Measurements from ENCODE around the gene IGSF3.

The IGSF3 gene

DNA sequence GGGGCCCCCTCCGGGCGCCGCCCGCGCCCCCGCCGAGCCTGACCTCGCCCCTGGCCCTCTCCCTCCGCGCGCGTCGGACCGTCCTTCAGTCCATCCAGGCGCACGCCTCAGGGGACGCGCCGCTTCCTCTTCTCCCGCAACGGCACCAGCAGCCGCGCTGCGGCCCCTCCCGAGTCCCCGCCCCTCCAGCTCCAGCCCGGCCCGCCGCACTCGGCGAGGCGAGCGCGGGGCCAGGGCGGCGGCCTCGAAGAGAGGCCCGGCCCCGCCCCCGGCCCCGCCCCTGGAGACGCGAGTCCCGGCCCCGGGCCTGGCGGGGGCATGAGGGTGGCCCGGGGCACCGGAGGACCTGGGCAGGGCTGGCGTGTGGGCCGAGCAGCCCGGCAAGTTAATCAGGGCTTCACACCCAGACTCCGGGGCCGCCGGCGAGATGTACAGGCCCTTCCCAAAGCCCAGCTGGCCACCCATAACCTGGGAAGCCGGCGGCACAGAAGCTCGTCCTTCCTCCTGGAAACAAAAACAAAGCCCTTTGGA is at the start of gene IGSF3:
IGSF3 (minus strand) TSS at position 159 of the 531 bp plus-strand sequence. CDS start 1,407 bp downstream, outside the sequence.
- Histone ChIP-seq H3K9ac (ENCODE audit: insufficient read length, low read depth) (peak within 1 kb of the TSS; percentile 78), H3K36me3 (ENCODE audit: insufficient read depth, insufficient read length, low read length) (peaks cover 26% of the 10 kb centered on the region), H3K27me3 (ENCODE audit: insufficient read depth, insufficient read length) (peaks cover 6% of the 10 kb centered on the region), H3K4me1 (ENCODE audit: insufficient read depth, insufficient read length) (peaks cover 9% of the 10 kb centered on the region), H3K9me3 (ENCODE audit: insufficient read depth, low read length) (no peaks in the 10 kb centered on the region), H3K4me3 (ENCODE audit: insufficient read length, low read depth) (peak within 1 kb of the TSS; percentile 58)
- peak; percentile 74 for DNase-seq (ENCODE audit: low read depth, low spot score)
- TF ChIP-seq SUZ12 (IDR thresholded peaks at IDR 0.05; ENCODE audit: extremely low read depth, insufficient read depth, insufficient read length) (no peak), ZNF274 (IDR thresholded peaks at IDR 0.05; ENCODE audit: low read depth, low read length) (no peak), YY1 (IDR thresholded peaks at IDR 0.05; ENCODE audit: insufficient read depth, insufficient read length) (no peak)

DNA sequence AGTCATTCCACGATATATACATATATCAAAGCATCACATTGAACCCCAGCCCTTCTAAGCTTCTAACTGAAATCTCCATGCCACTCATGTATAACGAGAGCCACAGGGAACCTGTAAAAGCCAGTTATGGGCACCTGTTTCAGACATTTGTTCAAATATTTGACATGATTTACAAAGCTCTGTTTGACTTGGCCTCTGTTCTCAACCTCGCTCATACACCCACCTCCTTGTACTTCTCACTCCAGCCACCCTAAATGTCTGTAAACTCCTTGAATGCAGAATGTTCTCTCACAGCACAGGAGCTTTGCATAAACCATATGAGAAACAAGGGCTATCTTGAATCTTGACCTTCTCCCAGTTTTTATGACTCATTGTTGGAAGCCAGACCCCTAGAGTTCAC is 49.8 kb upstream of the IGSF3 start:
- Histone ChIP-seq H3K9me3 (ENCODE audit: insufficient read depth, low read length) (peaks cover 19% of the 10 kb centered on the region), H3K9ac (ENCODE audit: insufficient read length, low read depth) (no peak overlapping the region), H3K4me1 (ENCODE audit: insufficient read depth, insufficient read length) (peaks cover 3% of the 10 kb centered on the region), H3K27me3 (ENCODE audit: insufficient read depth, insufficient read length) (no peaks in the 10 kb centered on the region), H3K36me3 (ENCODE audit: insufficient read depth, insufficient read length, low read length) (no peaks in the 10 kb centered on the region), H3K4me3 (ENCODE audit: insufficient read length, low read depth) (no peak overlapping the region)
- no peak for DNase-seq (ENCODE audit: low read depth, low spot score)
- TF ChIP-seq ZNF274 (IDR thresholded peaks at IDR 0.05; ENCODE audit: low read depth, low read length), result no peak
- no peak for TF ChIP-seq YY1 (IDR thresholded peaks at IDR 0.05; ENCODE audit: insufficient read depth, insufficient read length)
- no peak for TF ChIP-seq SUZ12 (IDR thresholded peaks at IDR 0.05; ENCODE audit: extremely low read depth, insufficient read depth, insufficient read length)

DNA sequence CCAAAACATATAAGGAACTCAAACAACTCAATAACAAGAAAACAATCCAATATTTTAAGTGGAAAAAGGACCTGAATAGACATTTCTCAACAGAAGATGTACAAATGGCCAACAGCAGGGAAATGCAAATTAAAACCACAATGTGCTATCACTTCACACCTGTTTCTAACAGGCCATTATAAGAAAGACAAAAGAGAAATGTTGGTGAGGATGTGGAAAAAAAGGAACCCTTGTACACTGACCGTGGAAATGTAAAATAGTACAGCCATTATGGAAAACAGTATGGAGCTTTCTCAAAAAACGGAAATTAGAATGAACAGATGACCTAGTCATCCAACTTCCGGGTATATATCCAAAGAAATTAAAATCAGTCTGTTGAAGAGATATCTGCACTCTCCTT is 48.9 kb upstream of the IGSF3 start:
- Histone ChIP-seq H3K27me3 (ENCODE audit: insufficient read depth, insufficient read length) (no peaks in the 10 kb centered on the region), H3K9ac (ENCODE audit: insufficient read length, low read depth) (no peak overlapping the region), H3K4me3 (ENCODE audit: insufficient read length, low read depth) (no peak overlapping the region), H3K4me1 (ENCODE audit: insufficient read depth, insufficient read length) (peaks cover 5% of the 10 kb centered on the region), H3K9me3 (ENCODE audit: insufficient read depth, low read length) (peaks cover 19% of the 10 kb centered on the region), H3K36me3 (ENCODE audit: insufficient read depth, insufficient read length, low read length) (no peaks in the 10 kb centered on the region)
- DNase-seq (ENCODE audit: low read depth, low spot score), result no peak
- TF ChIP-seq SUZ12 (IDR thresholded peaks at IDR 0.05; ENCODE audit: extremely low read depth, insufficient read depth, insufficient read length) (no peak), YY1 (IDR thresholded peaks at IDR 0.05; ENCODE audit: insufficient read depth, insufficient read length) (no peak), ZNF274 (IDR thresholded peaks at IDR 0.05; ENCODE audit: low read depth, low read length) (no peak)

DNA sequence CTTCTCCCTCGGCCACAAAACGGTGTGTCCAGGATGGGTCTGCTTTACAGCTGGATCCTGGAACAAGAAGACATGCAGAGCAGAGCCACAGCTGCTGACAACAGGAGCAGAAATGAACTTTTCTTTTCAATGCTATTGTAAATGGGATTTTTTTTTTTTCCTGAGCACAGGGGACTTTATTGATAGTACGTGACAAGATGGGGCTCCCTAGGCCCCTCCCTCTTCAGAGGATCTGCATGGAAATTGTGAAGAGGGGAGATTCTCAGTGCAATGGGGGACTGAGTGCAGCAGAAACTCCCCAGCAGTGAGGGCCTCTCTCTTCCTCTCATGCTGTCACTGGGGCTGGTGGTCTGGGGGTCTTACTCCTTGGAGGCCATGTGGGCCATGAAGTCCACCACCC is 45.9 kb upstream of the IGSF3 start:
- TF ChIP-seq YY1 (IDR thresholded peaks at IDR 0.05; ENCODE audit: insufficient read depth, insufficient read length) (no peak), ZNF274 (IDR thresholded peaks at IDR 0.05; ENCODE audit: low read depth, low read length) (no peak), SUZ12 (IDR thresholded peaks at IDR 0.05; ENCODE audit: extremely low read depth, insufficient read depth, insufficient read length) (no peak)
- Histone ChIP-seq H3K27me3 (ENCODE audit: insufficient read depth, insufficient read length) (no peaks in the 10 kb centered on the region), H3K36me3 (ENCODE audit: insufficient read depth, insufficient read length, low read length) (no peaks in the 10 kb centered on the region), H3K4me3 (ENCODE audit: insufficient read length, low read depth) (no peak overlapping the region), H3K9me3 (ENCODE audit: insufficient read depth, low read length) (peaks cover 19% of the 10 kb centered on the region), H3K9ac (ENCODE audit: insufficient read length, low read depth) (no peak overlapping the region), H3K4me1 (ENCODE audit: insufficient read depth, insufficient read length) (peaks cover 9% of the 10 kb centered on the region)
- DNase-seq (ENCODE audit: low read depth, low spot score), result no peak

DNA sequence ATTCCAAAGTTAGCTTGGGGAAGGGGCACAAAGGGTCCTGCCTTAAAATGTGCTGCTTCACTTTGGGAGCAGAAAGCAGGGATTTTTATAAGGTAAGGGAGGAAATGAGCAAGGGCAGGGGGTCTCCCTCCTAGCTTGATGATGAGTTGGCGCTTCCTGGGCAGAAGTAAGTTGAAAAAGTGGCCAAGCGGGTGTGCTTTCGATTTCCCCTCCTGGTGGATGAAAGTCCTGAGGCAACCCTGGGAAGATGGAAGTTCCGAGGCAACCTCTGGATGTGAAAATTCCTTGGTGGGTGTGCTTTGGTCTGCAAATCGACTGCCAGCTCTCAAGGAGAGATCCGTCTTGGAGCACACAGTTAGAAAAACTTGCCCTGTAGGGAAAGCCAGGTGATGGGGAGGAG is 45.0 kb upstream of the IGSF3 start:
- Histone ChIP-seq H3K27me3 (ENCODE audit: insufficient read depth, insufficient read length) (no peaks in the 10 kb centered on the region), H3K4me3 (ENCODE audit: insufficient read length, low read depth) (no peak overlapping the region), H3K9ac (ENCODE audit: insufficient read length, low read depth) (no peak overlapping the region), H3K36me3 (ENCODE audit: insufficient read depth, insufficient read length, low read length) (no peaks in the 10 kb centered on the region), H3K4me1 (ENCODE audit: insufficient read depth, insufficient read length) (peaks cover 14% of the 10 kb centered on the region), H3K9me3 (ENCODE audit: insufficient read depth, low read length) (peaks cover 16% of the 10 kb centered on the region)
- DNase-seq (ENCODE audit: low read depth, low spot score), result peak; percentile 22
- TF ChIP-seq YY1 (IDR thresholded peaks at IDR 0.05; ENCODE audit: insufficient read depth, insufficient read length), result no peak
- no peak for TF ChIP-seq ZNF274 (IDR thresholded peaks at IDR 0.05; ENCODE audit: low read depth, low read length)
- TF ChIP-seq SUZ12 (IDR thresholded peaks at IDR 0.05; ENCODE audit: extremely low read depth, insufficient read depth, insufficient read length), result no peak

DNA sequence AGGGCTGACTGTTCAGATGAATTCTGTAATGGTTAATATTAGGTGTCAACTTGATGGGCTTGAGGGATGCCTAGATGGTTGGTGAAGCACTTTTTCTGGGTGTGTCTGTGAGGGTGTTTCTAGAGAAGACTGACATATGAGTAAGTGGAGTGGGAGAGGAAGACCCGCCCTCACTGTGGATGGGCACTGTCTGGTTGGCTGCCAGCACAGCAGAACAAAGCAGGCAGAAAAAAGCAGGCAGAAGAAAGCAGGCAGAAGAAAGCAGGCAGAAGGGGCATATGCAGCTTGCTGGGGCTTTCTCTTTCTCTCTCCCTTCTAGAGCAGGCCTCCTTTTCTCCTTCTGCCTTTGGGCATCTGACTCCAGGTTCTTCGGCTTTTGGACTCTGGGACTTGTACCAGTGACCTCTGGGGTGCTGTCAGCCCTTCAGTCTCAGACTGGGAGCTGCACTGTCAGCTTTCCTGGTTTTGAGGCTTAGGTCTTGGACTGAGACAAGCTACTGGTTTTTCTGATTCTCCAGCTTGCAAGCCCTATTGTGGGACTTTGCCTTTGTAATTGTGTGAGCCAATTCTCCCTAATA is 43.8 kb upstream of the IGSF3 start:
- H3K36me3 ChIP-seq (ENCODE audit: insufficient read depth, insufficient read length, low read length), result no peaks in the 10 kb centered on the region
- H3K27me3 ChIP-seq (ENCODE audit: insufficient read depth, insufficient read length), result no peaks in the 10 kb centered on the region
- peaks cover 14% of the 10 kb centered on the region for H3K4me1 ChIP-seq (ENCODE audit: insufficient read depth, insufficient read length)
- H3K9ac ChIP-seq (ENCODE audit: insufficient read length, low read depth), result no peak overlapping the region
- TF ChIP-seq SUZ12 (IDR thresholded peaks at IDR 0.05; ENCODE audit: extremely low read depth, insufficient read depth, insufficient read length), result no peak
- TF ChIP-seq YY1 (IDR thresholded peaks at IDR 0.05; ENCODE audit: insufficient read depth, insufficient read length), result no peak
- no peak for TF ChIP-seq ZNF274 (IDR thresholded peaks at IDR 0.05; ENCODE audit: low read depth, low read length)
- no peak for DNase-seq (ENCODE audit: low read depth, low spot score)
- H3K9me3 ChIP-seq (ENCODE audit: insufficient read depth, low read length), result peaks cover 23% of the 10 kb centered on the region
- H3K4me3 ChIP-seq (ENCODE audit: insufficient read length, low read depth), result no peak overlapping the region

DNA sequence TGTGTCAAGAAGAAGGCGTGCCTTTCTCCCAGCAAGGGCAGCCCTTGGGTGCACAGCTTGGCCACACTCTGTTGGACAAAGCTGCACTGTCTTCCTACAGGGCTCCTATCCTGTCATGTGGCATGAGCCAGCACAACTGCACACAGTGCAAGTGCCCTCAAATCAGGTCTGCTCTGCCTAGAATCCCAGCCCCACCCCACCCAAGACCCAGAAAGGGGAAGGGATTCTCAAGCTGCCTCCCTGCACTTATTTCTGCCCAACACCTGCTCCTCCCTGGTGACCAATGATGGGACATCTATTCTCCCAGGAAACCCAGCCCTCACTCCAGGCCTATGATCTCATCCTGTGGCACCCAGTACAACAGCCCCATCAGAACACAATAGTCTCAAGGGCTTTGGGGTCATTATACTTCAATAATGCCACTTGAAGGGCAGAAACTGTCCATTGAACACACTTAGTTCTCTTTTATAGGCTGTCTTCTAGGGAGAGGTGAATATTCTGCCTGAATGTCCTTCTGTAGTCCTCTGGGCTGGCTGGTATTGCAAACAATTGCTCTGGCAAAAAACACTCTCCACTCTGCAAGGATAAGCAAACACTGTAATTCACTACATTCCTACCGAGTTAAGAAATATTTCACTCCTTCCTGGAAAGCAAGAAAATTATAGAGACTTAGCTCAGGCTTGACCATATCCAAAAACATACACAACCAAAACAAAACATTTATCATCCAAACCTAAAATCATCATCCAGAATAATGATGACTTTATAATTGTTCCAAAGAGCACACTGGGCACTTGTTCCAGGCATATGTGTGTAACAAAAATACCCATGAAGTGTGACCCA is 43.1 kb upstream of the IGSF3 start:
- Histone ChIP-seq H3K36me3 (ENCODE audit: insufficient read depth, insufficient read length, low read length) (no peaks in the 10 kb centered on the region), H3K4me1 (ENCODE audit: insufficient read depth, insufficient read length) (peaks cover 14% of the 10 kb centered on the region), H3K4me3 (ENCODE audit: insufficient read length, low read depth) (no peak overlapping the region), H3K9me3 (ENCODE audit: insufficient read depth, low read length) (peaks cover 23% of the 10 kb centered on the region), H3K27me3 (ENCODE audit: insufficient read depth, insufficient read length) (no peaks in the 10 kb centered on the region), H3K9ac (ENCODE audit: insufficient read length, low read depth) (no peak overlapping the region)
- TF ChIP-seq ZNF274 (IDR thresholded peaks at IDR 0.05; ENCODE audit: low read depth, low read length) (no peak), SUZ12 (IDR thresholded peaks at IDR 0.05; ENCODE audit: extremely low read depth, insufficient read depth, insufficient read length) (no peak), YY1 (IDR thresholded peaks at IDR 0.05; ENCODE audit: insufficient read depth, insufficient read length) (no peak)
- no peak for DNase-seq (ENCODE audit: low read depth, low spot score)

Measured in NT2/D1 (cell line).